Posterior vena cava (tissue), 2 donors: ENCODE data around the gene SERTAD2. TPM values are rescaled to one million over a fixed set of nuclear protein-coding genes. Genes with fewer than 3 reads are reported as not detected.

ENCODE experiments used
- DNase-seq: peaks from one replicate; pipeline ENCODE4 v3.0.0-alpha.2; 2020; ENCODE audit warnings: low spot score
- intact Hi-C, 2 donors: fragments of 100-400 bp; cut with DNase I; formaldehyde crosslinking; loops; one replicate each; pipeline versions ENCODE4 v1.14.1 to v1.14.2; 2022 to 2023
- total RNA-seq, 2 donors: library from RNA; stranded (reverse); fragmentation: NEBNext Ultra II Directional; extraction: Animal tissue kit (Norgen Biotek cat#: 25700); gene quantifications; one replicate each; pipeline ENCODE4 v1.2.1, GENCODE V29; 2021
- donor health status: DM: yes; HTN: yes; CAD: no.
- donor health status: DM: yes; HTN: yes; CAD: no.

SERTAD2 gene
- total RNA-seq, 2 donors from 2014 or later = 17.3 to 21.8 TPM

DNA sequence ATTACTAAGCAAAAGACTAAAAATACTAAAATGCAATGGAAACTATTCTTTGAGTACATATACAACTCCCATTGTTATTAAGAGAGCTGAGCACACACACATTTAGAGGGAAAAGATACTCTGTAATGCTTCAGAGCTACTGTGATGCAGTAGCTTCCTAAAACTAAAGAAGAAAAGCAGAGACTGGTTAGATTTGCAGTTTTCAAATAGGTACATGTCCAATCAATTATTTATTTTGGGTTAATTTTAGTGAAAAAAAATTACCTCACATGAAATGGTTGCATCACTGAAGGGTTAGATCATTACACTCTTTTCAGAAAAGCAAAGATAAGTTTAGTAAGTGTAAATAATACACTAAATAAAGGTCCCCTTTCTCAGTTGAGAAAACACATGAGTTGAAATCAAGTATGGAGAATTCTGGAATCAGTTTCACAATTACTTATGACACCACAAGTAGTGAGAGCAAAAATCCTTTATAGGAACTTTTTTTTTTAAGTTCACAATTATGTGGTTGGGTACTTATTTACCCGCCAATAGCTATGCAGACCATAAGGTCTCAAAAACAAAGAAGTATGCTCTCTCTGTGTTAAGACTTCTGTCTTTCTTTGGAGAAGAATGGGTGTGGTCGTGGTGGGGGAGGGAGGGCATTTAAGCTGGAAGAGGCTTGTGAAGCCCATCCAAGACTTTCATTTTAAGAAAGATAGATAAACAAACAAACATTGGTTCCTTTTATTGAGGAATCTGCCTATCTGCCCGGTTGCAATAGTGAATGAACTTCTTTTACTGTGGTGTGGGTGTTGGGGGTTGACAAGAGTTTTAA lies 25.3 kb upstream of the SERTAD2 start:
- intact Hi-C loops = loop anchor here in 1 of 2 donors (10.0 kb wide), 1 partner anchor 56 kb away; no protein-coding TSS in a partner anchor
- DNase-seq = no peak

DNA sequence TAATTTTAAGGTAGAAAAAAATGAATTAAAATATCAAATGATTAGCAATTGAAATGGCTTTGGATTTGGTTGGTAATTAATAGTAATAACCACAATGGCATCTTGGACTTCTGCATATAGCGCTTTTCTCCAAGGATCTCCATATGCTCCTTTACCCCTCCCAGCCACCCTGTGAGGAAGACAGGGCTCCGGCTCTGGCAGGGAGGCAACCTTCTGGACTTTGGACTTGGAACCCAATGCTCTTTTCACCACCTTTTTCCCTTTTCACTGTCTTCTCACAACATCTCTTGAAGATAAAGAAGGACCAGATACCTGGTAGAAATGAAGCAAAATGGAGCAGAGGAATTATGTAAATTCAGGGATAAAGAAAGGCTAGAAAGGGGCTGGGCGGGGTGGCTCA lies 23.8 kb upstream of the SERTAD2 start:
- DNase-seq = no peak
- intact Hi-C loops = loop anchor here in 1 of 2 donors (10.0 kb wide), 1 partner anchor 57 kb away; no protein-coding TSS in a partner anchor

DNA sequence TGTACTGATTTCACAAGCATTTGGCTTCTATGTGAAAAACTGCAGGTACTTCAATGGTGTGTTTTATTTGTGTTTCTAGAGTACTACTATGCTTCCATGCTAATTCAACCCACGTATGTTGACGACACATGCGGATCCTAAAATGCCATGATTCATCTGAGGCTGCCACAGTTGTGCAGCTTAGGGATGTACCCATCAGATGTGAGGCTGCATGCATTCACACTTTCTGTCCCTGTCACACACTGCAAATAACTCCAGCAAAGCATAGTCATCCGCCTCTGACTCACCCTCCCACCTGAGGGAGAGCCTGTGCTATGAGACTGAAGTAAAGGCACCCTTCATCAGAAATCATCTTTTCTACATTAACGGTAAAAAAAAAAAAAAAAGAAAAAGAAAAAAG lies 22.1 kb upstream of the SERTAD2 start:
- intact Hi-C loops = loop anchor here in 1 of 2 donors (10.0 kb wide), 1 partner anchor 59 kb away; no protein-coding TSS in a partner anchor
- no peak for DNase-seq

DNA sequence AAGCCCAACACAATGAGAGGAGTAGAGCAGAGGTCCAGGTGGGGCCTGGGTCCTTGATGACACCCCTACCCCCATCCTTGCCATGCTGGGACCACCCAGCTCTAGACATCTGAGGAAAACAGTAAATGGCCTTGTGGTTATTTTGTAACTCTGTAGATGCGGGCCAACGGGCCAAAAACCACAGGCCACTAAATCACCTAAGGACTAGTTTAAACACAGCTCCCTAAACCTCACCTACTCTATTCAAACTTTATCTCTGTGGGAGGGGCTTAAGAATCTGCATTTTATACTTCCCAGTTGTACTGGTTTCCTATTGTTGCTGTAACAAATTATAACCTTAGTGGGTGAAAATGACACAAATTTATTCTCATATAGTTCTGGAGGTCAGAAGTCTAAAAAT lies 19.0 kb upstream of the SERTAD2 start:
- intact Hi-C loops = loop anchor here in 1 of 2 donors (10.0 kb wide), 1 partner anchor 62 kb away; no protein-coding TSS in a partner anchor

DNA sequence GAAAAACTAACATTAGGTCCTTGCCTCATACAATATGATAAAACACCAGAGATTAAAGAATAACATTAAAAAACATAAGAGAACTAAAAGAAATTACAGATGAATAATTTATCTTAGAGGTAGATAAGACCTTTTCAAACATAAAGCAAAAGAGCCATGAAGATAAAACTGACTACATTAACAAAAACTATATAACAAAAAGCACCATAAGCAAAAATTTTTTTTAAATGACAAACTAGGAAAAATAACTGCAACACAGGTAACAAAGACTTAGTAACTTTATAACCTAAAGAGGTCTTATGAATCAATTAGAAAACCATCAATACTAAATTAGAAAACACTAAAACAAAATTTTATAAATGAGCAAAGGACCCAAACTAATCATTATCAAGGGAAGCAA lies 16.3 kb upstream of the SERTAD2 start:
- DNase-seq = no peak
- intact Hi-C loops = loop anchor here in 1 of 2 donors (10.0 kb wide), 1 partner anchor 65 kb away; no protein-coding TSS in a partner anchor

More for the DNA sequence above, 19.0 kb upstream of the SERTAD2 start:
- no peak for DNase-seq

DNA sequence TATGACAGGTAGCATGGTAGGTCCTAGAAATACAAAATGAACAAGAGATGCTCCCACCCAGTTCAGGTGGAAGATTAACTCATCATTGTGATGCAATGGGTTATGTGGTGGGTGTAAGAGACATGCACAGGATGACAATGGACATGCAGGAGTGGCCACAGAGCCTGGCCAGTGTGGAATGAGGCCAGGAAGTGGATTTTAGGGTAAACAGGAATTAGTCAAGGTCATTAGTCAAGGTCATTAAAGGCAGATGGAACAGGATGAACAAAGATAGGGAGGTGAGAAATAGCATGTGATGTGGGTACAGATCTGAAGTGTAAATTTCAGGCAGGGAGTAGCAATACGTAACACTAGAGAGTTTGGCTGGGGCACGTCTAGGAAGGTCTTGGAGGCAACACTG lies 15.6 kb upstream of the SERTAD2 start:
- intact Hi-C loops = no loop called here
- DNase-seq = no peak

DNA sequence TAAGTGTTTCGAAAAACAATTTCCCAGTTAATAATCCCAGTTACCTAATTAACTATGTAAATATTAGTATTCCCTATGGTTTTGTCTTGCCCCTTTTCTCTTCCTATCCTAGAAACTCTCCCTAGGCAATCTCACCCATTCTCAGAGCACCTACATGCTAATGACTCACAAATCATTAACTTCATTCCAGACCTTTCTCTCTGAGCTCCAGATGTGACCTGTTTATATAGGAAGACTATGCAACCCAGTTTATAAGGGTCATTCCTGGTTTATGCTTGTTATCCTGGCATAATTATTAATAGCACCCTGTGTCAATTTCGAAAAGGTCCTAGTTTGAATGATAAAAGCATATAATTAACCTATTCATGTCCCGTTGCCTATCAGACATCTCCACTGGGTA lies 14.8 kb upstream of the SERTAD2 start:
- intact Hi-C loops = no loop called here
- no peak for DNase-seq

DNA sequence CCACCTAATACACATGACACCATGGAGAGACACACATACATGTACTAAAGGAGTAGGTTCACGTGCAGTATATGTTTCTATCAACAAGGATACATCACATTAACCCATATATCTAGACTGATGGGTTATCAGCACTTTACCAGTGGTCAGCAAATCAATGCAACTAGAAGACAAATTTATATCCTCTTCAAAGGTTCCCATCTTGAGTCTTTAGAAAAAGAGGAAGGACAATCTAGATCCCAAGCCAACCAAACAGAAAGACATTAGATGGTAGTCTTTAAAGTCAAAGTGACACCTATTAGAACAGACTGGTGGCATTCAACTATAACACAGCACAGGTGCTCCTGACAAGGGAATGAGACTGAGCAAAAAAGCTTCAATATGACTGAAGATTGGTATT lies 13.8 kb upstream of the SERTAD2 start:
- DNase-seq = no peak
- intact Hi-C loops = no loop called here

DNA sequence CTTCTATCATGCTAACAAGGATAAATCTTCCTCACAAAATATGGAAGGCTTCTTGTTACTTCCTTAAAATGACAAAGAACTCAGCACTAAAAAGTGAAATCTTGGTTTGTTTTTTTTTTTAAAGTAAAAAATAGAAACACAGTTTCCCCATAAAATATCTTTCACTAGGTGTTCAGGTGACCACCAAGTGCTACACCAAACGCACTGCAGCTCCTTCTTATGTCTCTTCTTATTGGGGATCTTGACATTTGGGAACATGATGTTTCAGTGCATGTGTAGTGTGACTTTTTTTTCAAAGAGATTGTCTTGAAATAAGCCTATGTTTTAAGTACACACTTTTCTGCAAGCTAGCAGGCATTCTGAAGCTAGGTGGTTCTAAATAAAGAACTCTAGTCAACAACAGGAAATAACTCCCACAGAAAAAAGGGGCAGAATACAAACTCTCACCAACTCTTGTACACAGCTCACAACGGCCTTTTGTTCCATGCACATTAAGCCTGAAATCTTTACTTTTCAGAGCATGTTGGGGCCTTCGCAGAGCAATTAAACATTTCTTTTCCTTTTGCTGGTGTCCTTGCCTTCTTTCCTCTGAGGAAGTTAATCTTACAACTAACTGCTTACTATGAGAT lies 13.2 kb upstream of the SERTAD2 start:
- intact Hi-C loops = no loop called here

DNA sequence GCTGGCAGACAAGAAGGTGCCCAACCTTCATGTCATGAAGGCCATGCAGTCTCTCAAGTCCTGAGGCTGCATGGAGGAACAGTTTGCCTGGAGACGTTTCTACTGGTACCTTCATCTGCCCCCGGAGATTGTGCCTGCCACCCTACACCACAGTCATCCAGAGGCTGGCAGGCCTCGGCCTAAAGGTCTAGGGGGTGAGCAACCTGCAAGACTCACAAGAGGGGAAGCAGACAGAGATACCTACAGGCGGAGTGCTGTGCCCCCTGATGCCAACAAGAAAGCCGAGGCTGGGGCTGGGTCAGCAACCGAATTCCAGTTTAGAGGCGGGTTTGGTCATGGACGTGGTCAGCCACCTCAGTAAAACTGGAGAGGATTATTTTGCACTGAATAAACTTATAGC lies 12.0 kb upstream of the SERTAD2 start:
- DNase-seq = no peak
- intact Hi-C loops = no loop called here

More for the DNA sequence above, 13.2 kb upstream of the SERTAD2 start:
- DNase-seq = no peak

DNA sequence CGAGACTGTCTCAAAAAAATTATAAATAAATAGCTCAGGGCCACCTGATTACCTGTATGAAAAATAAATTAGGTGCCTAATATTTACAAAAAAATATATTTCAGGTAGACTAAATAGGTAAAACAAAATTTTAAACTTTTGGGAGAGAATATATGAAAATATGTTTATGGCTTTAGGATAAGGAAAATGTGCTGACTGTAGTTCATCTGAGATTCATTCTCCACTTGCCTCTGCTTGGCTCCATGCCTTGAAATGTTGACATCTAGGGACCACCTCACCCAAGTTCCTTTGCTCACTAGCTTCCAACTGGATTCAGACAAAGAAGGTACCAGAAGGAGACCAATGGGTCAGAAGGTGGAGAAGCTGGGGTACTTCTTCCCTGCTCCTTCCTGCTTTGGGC lies 9.7 kb upstream of the SERTAD2 start:
- DNase-seq = no peak
- intact Hi-C loops = no loop called here

DNA sequence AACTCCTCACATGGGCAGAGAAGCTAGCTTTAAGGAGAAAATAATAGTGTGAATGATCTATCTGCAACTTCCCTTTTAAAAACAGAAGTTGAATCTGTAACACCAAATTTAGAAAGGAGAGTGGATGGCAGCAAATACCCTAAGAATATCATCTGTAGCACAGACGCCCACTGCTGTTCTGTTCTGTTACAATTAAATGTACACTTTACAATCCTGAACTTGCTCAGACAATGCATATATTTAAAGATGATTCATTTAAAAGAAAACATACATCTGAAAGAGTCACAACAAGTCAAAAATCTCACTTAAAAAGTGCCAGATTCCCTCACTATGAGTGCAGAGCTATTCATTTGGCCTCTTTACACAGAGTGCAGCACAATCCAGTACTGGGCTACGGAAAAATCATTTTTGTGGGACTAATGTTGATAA lies 8.0 kb upstream of the SERTAD2 start:
- DNase-seq = no peak
- intact Hi-C loops = no loop called here

DNA sequence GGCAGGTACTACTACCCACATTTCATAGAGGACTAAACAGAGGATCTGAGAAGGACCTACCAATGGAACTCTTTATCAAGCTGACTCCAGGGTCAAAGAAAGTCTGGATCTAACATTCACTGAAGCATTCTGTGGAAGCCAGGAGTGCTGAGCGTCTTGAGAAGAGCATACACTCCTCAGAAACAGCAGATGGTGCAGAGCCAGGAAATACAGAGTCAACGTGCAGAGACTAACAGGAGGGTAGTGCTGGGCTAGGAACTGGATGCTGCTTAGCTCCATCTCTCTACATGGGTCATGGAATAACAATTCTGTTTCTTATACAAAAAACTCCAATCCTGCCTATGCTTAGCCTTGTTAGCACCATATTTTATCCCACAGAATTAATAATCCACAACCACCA lies 5.5 kb upstream of the SERTAD2 start:
- intact Hi-C loops = no loop called here
- DNase-seq = no peak

DNA sequence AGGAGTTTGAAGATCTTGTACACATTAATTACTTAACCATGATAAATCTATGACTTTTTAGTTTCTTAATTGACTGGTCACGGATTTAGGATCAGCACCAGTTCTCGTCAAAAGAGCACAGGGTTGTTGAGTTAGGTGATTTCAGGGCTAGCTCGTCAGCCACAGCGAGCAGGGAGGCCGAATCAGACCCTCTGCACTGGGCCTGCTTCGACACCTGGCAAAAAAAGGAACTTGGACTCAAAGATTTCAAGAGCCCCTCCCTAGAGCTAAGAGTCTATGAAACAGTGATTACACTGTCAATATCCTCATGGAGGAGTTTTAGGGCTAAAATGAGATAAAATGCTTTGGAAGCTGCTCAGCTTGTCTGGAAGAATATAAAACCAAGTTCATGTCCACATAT lies 4.6 kb upstream of the SERTAD2 start:
- DNase-seq = no peak
- intact Hi-C loops = no loop called here

DNA sequence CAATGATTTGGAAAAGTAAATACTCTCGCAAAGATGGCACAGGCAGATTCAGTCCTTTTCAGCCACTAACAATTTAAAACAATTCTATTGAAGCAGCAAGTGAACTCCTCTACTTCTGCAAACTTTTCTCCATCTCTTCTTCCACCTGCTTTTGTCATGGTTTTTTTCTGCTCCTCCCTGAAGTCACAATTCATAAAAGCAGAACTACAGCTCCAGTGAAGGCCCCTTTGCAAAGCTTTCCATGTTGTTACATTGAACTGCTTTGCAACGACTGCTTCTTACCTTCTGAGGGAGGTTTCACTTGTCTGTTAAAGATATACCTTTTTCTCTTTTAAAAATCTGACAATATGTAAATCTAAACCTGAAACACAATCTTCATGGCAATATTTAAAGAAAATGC lies 3.7 kb upstream of the SERTAD2 start:
- intact Hi-C loops = no loop called here
- no peak for DNase-seq

DNA sequence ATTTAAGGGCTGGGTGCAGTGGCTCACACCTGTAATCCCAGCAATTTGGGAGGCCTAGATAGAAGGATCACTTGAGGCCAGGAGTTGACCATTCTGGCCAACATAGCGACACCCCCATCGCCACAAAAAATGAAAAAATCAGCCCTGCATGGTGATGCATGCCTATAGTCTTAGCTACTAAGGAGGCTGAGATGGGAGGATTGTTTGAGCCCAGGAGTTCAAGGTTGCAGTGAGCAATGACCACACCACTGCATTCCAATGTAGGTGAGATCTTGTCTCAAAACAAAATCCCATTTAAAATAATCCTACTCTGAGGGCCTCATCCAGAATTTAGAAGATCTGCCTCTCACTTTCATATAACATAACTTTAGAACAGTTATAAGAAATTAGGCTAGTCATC lies 2.7 kb upstream of the SERTAD2 start:
- intact Hi-C loops = no loop called here
- no peak for DNase-seq

DNA sequence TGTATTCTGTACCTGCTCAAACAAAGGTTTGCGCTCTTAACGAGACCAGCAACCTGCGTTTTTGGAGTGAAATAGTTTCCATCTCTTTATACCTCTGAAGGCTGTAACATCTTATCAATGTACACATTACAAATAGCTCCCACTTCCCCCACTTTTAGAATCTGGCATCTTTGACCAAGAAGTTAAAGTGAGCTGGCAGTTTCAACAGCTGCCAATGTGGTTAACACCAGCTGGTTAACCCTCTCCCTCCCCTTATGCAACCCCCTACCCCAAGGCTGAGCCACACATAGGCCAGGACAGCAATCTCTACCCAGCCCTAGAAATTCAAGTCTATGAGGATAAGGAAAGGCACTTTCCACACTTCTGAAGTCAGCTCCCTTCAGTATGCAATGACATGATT lies 2.2 kb upstream of the SERTAD2 start:
- no peak for DNase-seq
- intact Hi-C loops = no loop called here

DNA sequence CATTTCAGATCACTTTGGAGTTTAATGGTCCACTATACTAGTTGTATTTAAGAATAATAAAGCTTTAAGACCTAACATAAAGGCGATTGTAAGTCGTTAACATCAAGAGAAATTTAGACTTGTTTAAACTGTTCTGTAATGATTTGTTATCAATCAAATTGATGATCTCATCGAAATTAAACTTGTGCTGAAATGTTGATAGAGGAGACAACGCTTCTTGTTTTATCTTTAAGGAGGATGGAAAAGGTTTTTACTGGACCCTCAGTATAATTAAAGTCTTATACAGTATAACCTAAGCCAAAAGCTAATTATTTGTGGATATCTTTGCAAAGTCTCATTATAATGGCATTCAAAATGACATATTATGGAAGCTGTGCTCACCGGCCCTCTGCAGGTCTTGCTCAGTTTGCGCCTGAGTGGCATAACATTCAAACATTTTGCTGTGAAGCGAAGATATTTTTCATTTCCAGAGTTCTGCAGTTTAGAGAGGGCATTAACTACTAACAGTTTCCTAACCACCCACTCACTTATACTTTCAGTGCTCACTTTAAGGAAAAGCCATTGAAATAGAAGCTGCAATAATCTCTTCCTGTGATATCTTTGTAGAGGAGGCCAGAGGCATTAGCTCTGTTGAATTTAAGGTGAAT lies 1.4 kb upstream of the SERTAD2 start:
- intact Hi-C loops = no loop called here
- DNase-seq = no peak

DNA sequence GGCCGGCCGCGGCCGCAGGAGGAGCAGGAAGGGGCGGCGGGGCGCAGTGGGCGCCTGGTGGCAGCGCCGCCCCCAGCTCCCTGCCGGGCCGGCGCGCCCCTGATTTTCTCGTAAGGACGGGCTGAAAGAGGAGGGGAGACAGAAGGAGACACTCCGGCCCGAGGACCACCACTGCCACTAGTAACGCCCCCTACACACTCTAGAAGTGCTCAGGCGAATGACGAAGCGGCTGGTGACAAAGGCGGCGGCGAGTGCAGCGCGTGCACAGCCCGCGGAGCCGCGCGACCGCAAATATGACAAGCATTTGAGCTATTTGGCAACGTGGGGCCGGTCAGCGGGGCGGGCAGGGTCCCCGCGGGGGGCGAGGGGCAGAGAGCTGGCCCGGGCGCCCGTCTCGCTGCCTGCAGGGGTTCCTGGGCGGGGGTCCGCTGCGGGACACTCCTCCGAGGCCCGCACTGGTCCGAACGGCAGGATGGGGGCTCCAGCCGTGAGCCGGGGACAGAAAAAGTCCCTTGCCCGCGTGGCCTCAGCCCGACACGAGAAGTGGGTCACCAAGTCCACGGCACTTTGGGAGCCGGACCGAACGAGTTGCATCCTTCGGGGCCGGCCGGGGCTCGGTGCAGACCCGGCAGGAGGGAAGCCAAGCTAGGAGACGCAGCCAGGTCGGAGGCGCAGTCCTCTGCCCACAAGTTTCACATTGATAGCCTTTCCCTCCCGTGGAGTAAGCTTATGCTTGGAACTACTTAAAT lies 524 bp upstream of the SERTAD2 start:
- intact Hi-C loops = loop anchor here (5.0 kb wide), 2 partner anchors 67 to 98 kb away; no protein-coding TSS in a partner anchor
- DNase-seq = peak; percentile 95
